SK-N-SH (cell line): ENCODE data around the gene TULP4. TPM values are rescaled to one million over a fixed set of nuclear protein-coding genes. Genes with fewer than 3 reads are reported as not detected.

ENCODE experiments used
- CTCF ChIA-PET: fragments of 300-600, 350-600 bp; formaldehyde crosslinking; extraction: SDS; loops from one replicate; lab custom pipeline; 2021; lab: Yijun Ruan, JAX
- POLR2A ChIA-PET: fragments of 350-600 bp; sonication (Branson Sonifier 250); formaldehyde crosslinking; extraction: SDS; loops from one replicate; lab custom pipeline; 2020; ENCODE audit warnings: antibody characterized with exemption, inconsistent platforms; lab: Yijun Ruan, JAX
- DNase-seq: peaks from one replicate; pipeline ENCODE4 v3.0.0; 2012
- H2AFZ ChIP-seq: fragments of 200-600 bp; sonication (generic); 2 replicates; pipeline ENCODE4 v1.8.1; 2016; ENCODE audit warnings: antibody characterized with exemption, mild to moderate bottlenecking, low read depth
- H3F3A ChIP-seq: fragments of 200-600 bp; sonication (generic); replicated peaks from 2 replicates; pipeline ENCODE3; 2016; ENCODE audit warnings: antibody characterized with exemption, mild to moderate bottlenecking; ENCODE audit not compliant: insufficient read depth
- H3K27ac ChIP-seq, 2 experiments: fragments of 200-500 bp in 1 of 2; fragments of 200-600 bp in 1 of 2; sonication (Bioruptor generic) in 1 of 2; sonication (generic), shearing (Covaris generic) in 1 of 2; 2 replicates each; pipeline versions ENCODE4 v1.5.1 to v1.6.1; 2014 to 2016; ENCODE audit warnings: low read depth in 2 of 2, inconsistent platforms in 1 of 2, low read length in 1 of 2, mild to moderate bottlenecking in 1 of 2, mixed read lengths in 1 of 2
- H3K27me3 ChIP-seq: fragments of 200-600 bp; sonication (generic), shearing (Covaris generic); 2 replicates; pipeline ENCODE4 v1.6.1; 2016; ENCODE audit warnings: mixed run types; ENCODE audit not compliant: insufficient read depth
- H3K36me3 ChIP-seq, 2 experiments: fragments of 200-500 bp in 1 of 2; fragments of 200-600 bp in 1 of 2; sonication (Bioruptor generic) in 1 of 2; sonication (generic) in 1 of 2; replicated peaks in 1 of 2; 2 replicates each; pipeline versions ENCODE3 to v1.5.1; 2014 to 2016; ENCODE audit warnings: low read length in 1 of 2, mild to moderate bottlenecking in 1 of 2; ENCODE audit not compliant: insufficient read depth in 2 of 2, control insufficient read depth in 1 of 2
- H3K4me1 ChIP-seq, 2 experiments: fragments of 200-500 bp in 1 of 2; fragments of 200-600 bp in 1 of 2; sonication (Bioruptor generic) in 1 of 2; sonication (generic), shearing (Covaris generic) in 1 of 2; 2 replicates each; pipeline versions ENCODE4 v1.5.1 to v1.6.1; 2014 to 2016; ENCODE audit warnings: low read depth in 1 of 2, low read length in 1 of 2, mixed run types in 1 of 2; ENCODE audit not compliant: insufficient read depth in 2 of 2, control insufficient read depth in 1 of 2
- H3K4me2 ChIP-seq: fragments of 200-600 bp; sonication (generic), shearing (Covaris generic); 2 replicates; pipeline ENCODE4 v1.6.1; 2017; ENCODE audit warnings: mixed run types
- H3K4me3 ChIP-seq, 2 experiments: fragments of 200-500 bp in 1 of 2; fragments of 200-600 bp in 1 of 2; sonication (Bioruptor generic) in 1 of 2; sonication (generic), shearing (Covaris generic) in 1 of 2; 2 replicates each; pipeline versions ENCODE4 v1.5.1 to v1.8.1; 2014 to 2016; ENCODE audit warnings: low read depth in 2 of 2, inconsistent platforms in 1 of 2, low read length in 1 of 2, mild to moderate bottlenecking in 1 of 2, mixed read lengths in 1 of 2, moderate library complexity in 1 of 2
- H3K79me2 ChIP-seq: fragments of 200-600 bp; sonication (generic); 2 replicates; pipeline ENCODE4 v1.8.1; 2017; ENCODE audit warnings: mild to moderate bottlenecking; ENCODE audit not compliant: insufficient read depth
- H3K9ac ChIP-seq: fragments of 200-600 bp; sonication (generic); 2 replicates; pipeline ENCODE4 v1.6.1; 2017; ENCODE audit warnings: mixed run types
- H3K9me2 ChIP-seq: fragments of 200-600 bp; sonication (generic); 2 replicates; pipeline ENCODE4 v1.6.1; 2017; ENCODE audit warnings: mixed run types
- H3K9me3 ChIP-seq: fragments of 200-600 bp; sonication (generic); 2 replicates; pipeline ENCODE4 v1.6.1; 2017; ENCODE audit warnings: mixed run types, mild to moderate bottlenecking, moderate library complexity
- H4K20me1 ChIP-seq: fragments of 200-600 bp; sonication (generic); 2 replicates; pipeline ENCODE4 v1.6.1; 2017; ENCODE audit warnings: mild to moderate bottlenecking, mixed run types; ENCODE audit not compliant: insufficient read depth
- CHD2 ChIP-seq: fragments of 150-350 bp; IDR thresholded peaks from 2 replicates; pipeline ENCODE4 v1.6.1; 2018; ENCODE audit warnings: low read length; ENCODE audit not compliant: partially characterized antibody
- EP300 ChIP-seq, 2 experiments: IDR thresholded peaks; 2 replicates each; pipeline versions ENCODE4 v1.4.0 to v1.6.1; 2012; ENCODE audit warnings: borderline replicate concordance in 1 of 2, low read depth in 1 of 2, low read length in 1 of 2
- EZH2phosphoT487 ChIP-seq: fragments of 200-600 bp; sonication (generic); IDR thresholded peaks from 2 replicates; pipeline ENCODE4 v1.6.1; 2017; ENCODE audit warnings: low read depth, mixed run types, mild to moderate bottlenecking, antibody characterized with exemption, moderate library complexity, borderline replicate concordance
- FOSL2 ChIP-seq: IDR thresholded peaks from 2 replicates; pipeline ENCODE4 v1.4.0; 2012; ENCODE audit warnings: low read depth, mild to moderate bottlenecking, moderate library complexity, borderline replicate concordance
- FOXJ3 ChIP-seq: sonication (generic); formaldehyde crosslinking; IDR thresholded peaks from 2 replicates; pipeline ENCODE4 v1.5.1; 2020; ENCODE audit warnings: mild to moderate bottlenecking, missing genetic modification reagents
- FOXM1 ChIP-seq: IDR thresholded peaks from 2 replicates; pipeline ENCODE4 v1.4.0; 2012; ENCODE audit warnings: low read depth, mild to moderate bottlenecking
- GABPA ChIP-seq: IDR thresholded peaks from 2 replicates; pipeline ENCODE4 v1.4.0; 2012; ENCODE audit warnings: low read depth, mild to moderate bottlenecking
- MXI1 ChIP-seq: IDR thresholded peaks from 2 replicates; pipeline ENCODE4 v1.6.1; 2012; ENCODE audit warnings: mild to moderate bottlenecking, low read depth, low read length, improper control_type of control experiment
- NFIC ChIP-seq: IDR thresholded peaks from 2 replicates; pipeline ENCODE4 v1.4.0; 2012; ENCODE audit warnings: borderline replicate concordance
- POLR2AphosphoS5 ChIP-seq: IDR thresholded peaks from 2 replicates; pipeline ENCODE4 v1.6.1; 2012; ENCODE audit warnings: low read depth, low read length
- RCOR1 ChIP-seq: fragments of 150-350 bp; IDR thresholded peaks from 2 replicates; pipeline ENCODE4 v1.6.1; 2017; ENCODE audit warnings: antibody characterized with exemption, low read length
- RXRA ChIP-seq: IDR thresholded peaks from 2 replicates; pipeline ENCODE4 v1.4.0; 2012; ENCODE audit warnings: low read depth, mild to moderate bottlenecking, borderline replicate concordance
- SMC3 ChIP-seq: IDR thresholded peaks from 2 replicates; pipeline ENCODE4 v1.6.1; 2012; ENCODE audit warnings: low read depth, low read length, improper control_type of control experiment
- TAF1 ChIP-seq: IDR thresholded peaks from 2 replicates; pipeline ENCODE4 v1.6.1; 2012; ENCODE audit warnings: low read depth, mild to moderate bottlenecking, low read length, moderate library complexity, borderline replicate concordance
- TCF12 ChIP-seq: IDR thresholded peaks from 2 replicates; pipeline ENCODE4 v1.4.0; 2012
- TEAD4 ChIP-seq: IDR thresholded peaks from 2 replicates; pipeline ENCODE4 v1.4.0; 2012; ENCODE audit warnings: mild to moderate bottlenecking, borderline replicate concordance; ENCODE audit not compliant: insufficient read depth
- WGBS: methylation state at CpG from one replicate; pipeline ENCODE4 v1.1.6; 2017; ENCODE audit warnings: low lambda C conversion rate; 5-methylcytosine and 5-hydroxymethylcytosine counted together
- polyA plus RNA-seq, 3 experiments: library from polyadenylated mRNA; depleted of rRNA; stranded (reverse); fragments of >200 nt; gene quantifications; 2 replicates each; pipeline ENCODE4 v1.2.3, GENCODE V29; 2012
- TF ChIP-seq, protein P1 (sequence below): IDR thresholded peaks from 2 replicates; pipeline ENCODE4; 2012
- TF ChIP-seq, protein P2 (sequence below): fragments of 150-350 bp; IDR thresholded peaks from 2 replicates; pipeline ENCODE4 v1.6.1; 2016; ENCODE audit warnings: mild to moderate bottlenecking, low read depth, low read length
- TF ChIP-seq, protein P3 (sequence below): IDR thresholded peaks from 2 replicates; pipeline ENCODE4 v1.4.0; 2012; ENCODE audit warnings: low read depth, borderline replicate concordance
- TF ChIP-seq, protein P4 (sequence below): IDR thresholded peaks from 2 replicates; pipeline ENCODE4 v1.4.0; 2012; ENCODE audit warnings: low read depth

The TULP4 gene
- polyA plus RNA-seq, 1 of the 3 experiments (the other 2 are of a cell fraction) = 5.9 TPM

DNA sequence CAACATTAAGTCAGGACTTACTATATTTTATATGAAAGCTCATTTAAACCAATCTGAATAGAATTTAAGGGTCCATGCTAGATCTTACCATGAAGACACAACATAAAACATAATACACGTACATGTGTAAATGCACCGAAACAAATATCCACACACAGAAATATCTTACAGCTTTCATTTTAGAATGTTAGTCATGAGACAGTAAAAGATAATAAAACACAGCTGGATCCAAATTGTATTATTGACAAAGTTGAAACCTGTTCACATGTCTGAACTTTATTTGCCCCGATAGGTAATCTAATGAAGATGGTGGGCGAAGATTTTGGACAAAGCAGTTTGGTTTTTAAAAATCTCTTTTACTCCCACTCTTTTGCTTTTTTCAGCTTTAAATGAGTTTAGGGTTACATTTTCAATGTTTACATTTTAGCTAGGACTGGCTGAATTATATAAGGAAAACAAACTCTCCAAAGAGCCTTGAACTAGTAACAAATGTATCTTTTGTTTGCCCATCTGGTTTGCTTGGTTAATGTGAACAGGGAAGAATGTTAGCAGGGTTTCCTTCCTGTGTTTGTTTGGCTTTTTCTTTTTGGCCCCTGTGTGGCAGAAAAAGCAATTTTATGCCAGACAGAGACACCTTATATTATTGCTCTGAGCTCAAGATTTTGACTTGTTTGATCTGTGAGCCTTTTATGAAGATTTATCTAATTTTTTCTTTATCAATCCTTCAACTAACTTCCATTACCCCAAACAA lies 242.5 kb downstream of the TULP4 start:
- ChIA-PET CTCF (interaction anchor here (4.2 kb wide), 1 partner anchor 334 kb away, joined by 14 read pairs; no protein-coding TSS in a partner anchor), POLR2A (no interaction called here)
- no peaks in the 10 kb centered on the region for H3K27me3 ChIP-seq
- no peaks in the 10 kb centered on the region for H3K9me2 ChIP-seq
- H3K4me3 ChIP-seq = no peak overlapping the region
- no peaks in the 10 kb centered on the region for H3K36me3 ChIP-seq
- peaks cover 0 to 8% of the 10 kb centered on the region in 2 experiments; a peak in 2 of 4 replicates for H3K4me1 ChIP-seq
- no peak for DNase-seq
- H3K4me2 ChIP-seq = no peak overlapping the region
- TF ChIP-seq, protein P1, sequence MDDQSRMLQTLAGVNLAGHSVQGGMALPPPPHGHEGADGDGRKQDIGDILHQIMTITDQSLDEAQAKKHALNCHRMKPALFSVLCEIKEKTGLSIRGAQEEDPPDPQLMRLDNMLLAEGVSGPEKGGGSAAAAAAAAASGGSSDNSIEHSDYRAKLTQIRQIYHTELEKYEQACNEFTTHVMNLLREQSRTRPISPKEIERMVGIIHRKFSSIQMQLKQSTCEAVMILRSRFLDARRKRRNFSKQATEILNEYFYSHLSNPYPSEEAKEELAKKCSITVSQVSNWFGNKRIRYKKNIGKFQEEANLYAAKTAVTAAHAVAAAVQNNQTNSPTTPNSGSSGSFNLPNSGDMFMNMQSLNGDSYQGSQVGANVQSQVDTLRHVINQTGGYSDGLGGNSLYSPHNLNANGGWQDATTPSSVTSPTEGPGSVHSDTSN = no peak
- no peak for TF ChIP-seq TEAD4
- TF ChIP-seq, protein P2, sequence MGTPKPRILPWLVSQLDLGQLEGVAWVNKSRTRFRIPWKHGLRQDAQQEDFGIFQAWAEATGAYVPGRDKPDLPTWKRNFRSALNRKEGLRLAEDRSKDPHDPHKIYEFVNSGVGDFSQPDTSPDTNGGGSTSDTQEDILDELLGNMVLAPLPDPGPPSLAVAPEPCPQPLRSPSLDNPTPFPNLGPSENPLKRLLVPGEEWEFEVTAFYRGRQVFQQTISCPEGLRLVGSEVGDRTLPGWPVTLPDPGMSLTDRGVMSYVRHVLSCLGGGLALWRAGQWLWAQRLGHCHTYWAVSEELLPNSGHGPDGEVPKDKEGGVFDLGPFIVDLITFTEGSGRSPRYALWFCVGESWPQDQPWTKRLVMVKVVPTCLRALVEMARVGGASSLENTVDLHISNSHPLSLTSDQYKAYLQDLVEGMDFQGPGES = no peak
- TF ChIP-seq, protein P3, sequence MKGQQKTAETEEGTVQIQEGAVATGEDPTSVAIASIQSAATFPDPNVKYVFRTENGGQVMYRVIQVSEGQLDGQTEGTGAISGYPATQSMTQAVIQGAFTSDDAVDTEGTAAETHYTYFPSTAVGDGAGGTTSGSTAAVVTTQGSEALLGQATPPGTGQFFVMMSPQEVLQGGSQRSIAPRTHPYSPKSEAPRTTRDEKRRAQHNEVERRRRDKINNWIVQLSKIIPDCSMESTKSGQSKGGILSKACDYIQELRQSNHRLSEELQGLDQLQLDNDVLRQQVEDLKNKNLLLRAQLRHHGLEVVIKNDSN = no peak
- TF ChIP-seq RXRA = no peak
- no peak for TF ChIP-seq FOXJ3 (CRISPR knock-in tag)
- no peak for TF ChIP-seq EP300 (IDR thresholded peaks at IDR 0.05; ENCODE audit: borderline replicate concordance in 1 of 2, low read depth in 1 of 2, low read length in 1 of 2)
- no peak for TF ChIP-seq EZH2phosphoT487
- TF ChIP-seq RCOR1 = no peak
- TF ChIP-seq, protein P4, sequence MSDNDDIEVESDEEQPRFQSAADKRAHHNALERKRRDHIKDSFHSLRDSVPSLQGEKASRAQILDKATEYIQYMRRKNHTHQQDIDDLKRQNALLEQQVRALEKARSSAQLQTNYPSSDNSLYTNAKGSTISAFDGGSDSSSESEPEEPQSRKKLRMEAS = no peak
- no peak for TF ChIP-seq TCF12
- TF ChIP-seq CHD2 = no peak
- TF ChIP-seq POLR2AphosphoS5 = no peak
- no peak for TF ChIP-seq FOSL2
- TF ChIP-seq TAF1 = no peak
- TF ChIP-seq FOXM1 = no peak
- TF ChIP-seq NFIC = no peak
- no peak for TF ChIP-seq MXI1
- TF ChIP-seq GABPA = no peak
- no peak for TF ChIP-seq SMC3
- H3K79me2 ChIP-seq = no peaks in the 10 kb centered on the region
- no peaks in the 10 kb centered on the region for H3F3A ChIP-seq
- 88% methylated on average over 4 of the region's 4 CpGs for WGBS
- no peaks in the 10 kb centered on the region for H3K9me3 ChIP-seq
- H4K20me1 ChIP-seq = no peaks in the 10 kb centered on the region
- H3K27ac ChIP-seq = peak overlapping the region in 1 of 2 experiments; percentile 34; a peak in 2 of 4 replicates
- H3K9ac ChIP-seq = no peak overlapping the region
- H2AFZ ChIP-seq = no peak overlapping the region
